MM.1S (cell line): ENCODE results near the gene TRAF3IP1.

Source experiments
- DNase-seq: peaks from one replicate; pipeline ENCODE4 v3.0.0-alpha.2; 2015
- H2AFZ ChIP-seq: fragments of 300-600 bp; sonication (generic); 2 replicates; pipeline ENCODE4 v1.6.0; 2016; ENCODE audit warnings: antibody characterized with exemption, low read length
- H3F3A ChIP-seq: fragments of 300-600 bp; sonication (generic); 2 replicates; pipeline ENCODE4 v1.6.1; 2016; ENCODE audit warnings: mild to moderate bottlenecking, antibody characterized with exemption, low read length, moderate library complexity, mixed read lengths; ENCODE audit not compliant: insufficient read depth
- H3K27ac ChIP-seq: fragments of 300-600 bp; sonication (generic); 2 replicates; pipeline ENCODE4 v1.5.1; 2016; ENCODE audit warnings: mild to moderate bottlenecking, low read length
- H3K27me3 ChIP-seq: fragments of 300-600 bp; sonication (generic); replicated peaks from 2 replicates; pipeline ENCODE4 v1.6.0; 2016; ENCODE audit warnings: low read length; ENCODE audit not compliant: insufficient read depth
- H3K36me3 ChIP-seq: fragments of 300-600 bp; sonication (generic); replicated peaks from 2 replicates; pipeline ENCODE4 v1.6.1; 2016; ENCODE audit warnings: mild to moderate bottlenecking, low read length, mixed read lengths; ENCODE audit not compliant: insufficient read depth
- H3K4me1 ChIP-seq: fragments of 300-600 bp; sonication (generic); 2 replicates; pipeline ENCODE4 v1.6.1; 2016; ENCODE audit warnings: low read length, mixed read lengths
- H3K4me2 ChIP-seq: fragments of 300-600 bp; sonication (generic); 2 replicates; pipeline ENCODE4 v1.6.0; 2016; ENCODE audit warnings: low read depth, low read length
- H3K4me3 ChIP-seq: fragments of 300-600 bp; sonication (generic); 2 replicates; pipeline ENCODE4 v1.5.1; 2016; ENCODE audit warnings: low read length, mixed read lengths
- H3K79me2 ChIP-seq: fragments of 300-600 bp; sonication (generic); 2 replicates; pipeline ENCODE4 v1.6.1; 2016; ENCODE audit warnings: mixed run types, low read length, mixed read lengths
- H3K9ac ChIP-seq: fragments of 300-600 bp; sonication (generic); 2 replicates; pipeline ENCODE4 v1.6.1; 2016; ENCODE audit warnings: low read length, mixed read lengths
- H3K9me2 ChIP-seq: fragments of 300-600 bp; sonication (generic); replicated peaks from 2 replicates; pipeline ENCODE4 v1.6.1; 2016; ENCODE audit warnings: mild to moderate bottlenecking, low read length, mixed read lengths; ENCODE audit not compliant: insufficient read depth
- H3K9me3 ChIP-seq: fragments of 300-600 bp; sonication (generic); replicated peaks from 2 replicates; pipeline ENCODE4 v1.6.1; 2016; ENCODE audit warnings: mild to moderate bottlenecking, low read length, mixed read lengths; ENCODE audit not compliant: insufficient read depth
- H4K20me1 ChIP-seq: fragments of 300-600 bp; sonication (generic); 2 replicates; pipeline ENCODE4 v1.6.1; 2016; ENCODE audit warnings: mild to moderate bottlenecking, low read length, moderate library complexity, mixed read lengths; ENCODE audit not compliant: insufficient read depth
- EZH2 ChIP-seq: fragments of 300-600 bp; sonication (generic); optimal IDR thresholded peaks from 2 replicates; pipeline ENCODE3; 2017; ENCODE audit warnings: low read depth, mild to moderate bottlenecking, antibody characterized with exemption, low read length, mixed read lengths
- EZH2phosphoT487 ChIP-seq: fragments of 300-600 bp; sonication (generic); IDR thresholded peaks from 2 replicates; pipeline ENCODE4 v1.6.1; 2018; ENCODE audit warnings: antibody characterized with exemption, low read length
- TF ChIP-seq, protein P1 (sequence below): fragments of 300-600 bp; sonication (generic); IDR thresholded peaks from 2 replicates; pipeline ENCODE4 v1.5.1; 2016; ENCODE audit warnings: antibody characterized with exemption, low read length, mixed read lengths

Gene TRAF3IP1

DNA sequence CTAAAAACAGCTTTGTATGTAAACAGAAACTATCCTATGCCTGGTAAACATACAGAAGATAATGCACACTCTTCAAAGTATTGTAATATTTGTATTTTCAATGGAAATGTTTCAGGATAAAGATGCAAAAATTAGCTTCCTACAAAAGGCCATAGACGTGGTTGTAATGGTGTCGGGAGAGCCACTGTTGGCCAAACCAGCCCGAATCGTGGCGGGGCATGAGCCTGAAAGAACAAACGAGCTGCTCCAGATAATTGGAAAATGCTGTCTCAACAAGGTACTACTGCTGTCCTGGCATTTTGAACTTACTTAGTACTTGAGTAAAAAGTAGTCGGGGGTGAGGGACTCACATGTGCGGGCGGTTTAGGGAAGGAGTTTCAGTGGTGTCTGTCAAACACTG, 5.4 kb downstream of the TRAF3IP1 start:
- H3K79me2 ChIP-seq, result peaks cover 12% of the 10 kb centered on the region
- H3K9me3 ChIP-seq, result no peaks in the 10 kb centered on the region
- no peak overlapping the region for H3K9ac ChIP-seq
- no peak overlapping the region for H3K4me2 ChIP-seq
- no peak overlapping the region for H2AFZ ChIP-seq
- H3K9me2 ChIP-seq, result no peaks in the 10 kb centered on the region
- H3F3A ChIP-seq, result no peaks in the 10 kb centered on the region
- TF ChIP-seq, protein P1, sequence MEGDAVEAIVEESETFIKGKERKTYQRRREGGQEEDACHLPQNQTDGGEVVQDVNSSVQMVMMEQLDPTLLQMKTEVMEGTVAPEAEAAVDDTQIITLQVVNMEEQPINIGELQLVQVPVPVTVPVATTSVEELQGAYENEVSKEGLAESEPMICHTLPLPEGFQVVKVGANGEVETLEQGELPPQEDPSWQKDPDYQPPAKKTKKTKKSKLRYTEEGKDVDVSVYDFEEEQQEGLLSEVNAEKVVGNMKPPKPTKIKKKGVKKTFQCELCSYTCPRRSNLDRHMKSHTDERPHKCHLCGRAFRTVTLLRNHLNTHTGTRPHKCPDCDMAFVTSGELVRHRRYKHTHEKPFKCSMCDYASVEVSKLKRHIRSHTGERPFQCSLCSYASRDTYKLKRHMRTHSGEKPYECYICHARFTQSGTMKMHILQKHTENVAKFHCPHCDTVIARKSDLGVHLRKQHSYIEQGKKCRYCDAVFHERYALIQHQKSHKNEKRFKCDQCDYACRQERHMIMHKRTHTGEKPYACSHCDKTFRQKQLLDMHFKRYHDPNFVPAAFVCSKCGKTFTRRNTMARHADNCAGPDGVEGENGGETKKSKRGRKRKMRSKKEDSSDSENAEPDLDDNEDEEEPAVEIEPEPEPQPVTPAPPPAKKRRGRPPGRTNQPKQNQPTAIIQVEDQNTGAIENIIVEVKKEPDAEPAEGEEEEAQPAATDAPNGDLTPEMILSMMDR, result no peak
- TF ChIP-seq EZH2phosphoT487, result no peak
- TF ChIP-seq EZH2, result no peak
- no peaks in the 10 kb centered on the region; the same call in 1 of the 2 replicates for H3K36me3 ChIP-seq
- no peak overlapping the region for H3K27ac ChIP-seq
- no peak for DNase-seq
- no peaks in the 10 kb centered on the region for H3K27me3 ChIP-seq
- H4K20me1 ChIP-seq, result no peaks in the 10 kb centered on the region
- H3K4me1 ChIP-seq, result peaks cover 8% of the 10 kb centered on the region; the same call in 1 of the 2 replicates
- H3K4me3 ChIP-seq, result no peak overlapping the region

GRCh38 chr2:238326801-238327365, 6.6 kb downstream of the TRAF3IP1 start:
- DNase-seq, result no peak
- TF ChIP-seq, protein P1, result no peak
- no peak for TF ChIP-seq EZH2phosphoT487
- no peak for TF ChIP-seq EZH2
- no peak overlapping the region for H3K9ac ChIP-seq
- H3K4me2 ChIP-seq, result no peak overlapping the region
- no peaks in the 10 kb centered on the region for H3K27me3 ChIP-seq
- H3K79me2 ChIP-seq, result peaks cover 3% of the 10 kb centered on the region
- no peaks in the 10 kb centered on the region for H3F3A ChIP-seq
- no peaks in the 10 kb centered on the region; the same call in 1 of the 2 replicates for H3K36me3 ChIP-seq
- no peaks in the 10 kb centered on the region for H4K20me1 ChIP-seq
- H3K4me1 ChIP-seq, result no peaks in the 10 kb centered on the region
- no peaks in the 10 kb centered on the region for H3K9me2 ChIP-seq
- no peak overlapping the region for H3K27ac ChIP-seq
- no peaks in the 10 kb centered on the region for H3K9me3 ChIP-seq
- no peak overlapping the region for H3K4me3 ChIP-seq
- H2AFZ ChIP-seq, result no peak overlapping the region

DNA sequence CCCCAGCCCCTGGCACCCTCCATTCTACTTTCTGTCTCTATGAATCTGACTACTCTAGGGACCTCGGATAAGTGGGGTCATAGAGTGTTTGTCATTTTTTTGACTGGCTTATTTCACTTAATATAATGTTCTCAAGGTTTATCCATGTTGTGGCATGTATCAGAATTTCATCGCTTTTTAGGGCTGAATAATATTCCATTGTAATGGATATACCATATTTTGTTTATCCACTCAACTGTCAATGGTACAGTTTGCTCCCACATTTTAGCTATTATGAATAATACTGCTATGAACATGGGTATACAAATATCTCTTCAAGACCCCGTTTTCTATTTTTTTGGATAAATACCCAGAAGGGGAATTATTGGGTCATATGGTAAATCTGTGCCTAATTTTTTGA, 7.4 kb downstream of the TRAF3IP1 start:
- Histone ChIP-seq H3F3A (no peaks in the 10 kb centered on the region), H3K4me3 (no peak overlapping the region), H2AFZ (no peak overlapping the region), H3K9me3 (no peaks in the 10 kb centered on the region), H3K4me1 (no peaks in the 10 kb centered on the region), H3K27me3 (no peaks in the 10 kb centered on the region), H3K4me2 (no peak overlapping the region), H3K79me2 (no peaks in the 10 kb centered on the region), H4K20me1 (no peaks in the 10 kb centered on the region), H3K9me2 (no peaks in the 10 kb centered on the region), H3K27ac (no peak overlapping the region), H3K36me3 (no peaks in the 10 kb centered on the region; the same call in 1 of the 2 replicates), H3K9ac (no peak overlapping the region)
- no peak for DNase-seq
- TF ChIP-seq EZH2phosphoT487, result no peak
- TF ChIP-seq, protein P1, result no peak
- TF ChIP-seq EZH2, result no peak
